Fibroblast of lung (primary cell): Measurements from ENCODE around the gene OR8H3. TPM values are rescaled to one million over a fixed set of nuclear protein-coding genes. Genes with fewer than 3 reads are reported as not detected.

Experiments
- DNase-seq, 2 donors: peaks; one replicate each; pipeline versions ENCODE4 v3.0.0 to v3.0.0-alpha.2; 2010; ENCODE audit warnings: low read depth in 2 of 2
- H2AFZ ChIP-seq: 2 replicates; pipeline ENCODE4 v1.5.1; 2012; ENCODE audit warnings: low read length, control low read depth, inconsistent platforms
- H3K27ac ChIP-seq: 2 replicates; pipeline ENCODE4 v1.5.1; 2011; ENCODE audit warnings: low read length, control low read depth; ENCODE audit not compliant: insufficient read depth
- H3K27me3 ChIP-seq: 2 replicates; pipeline ENCODE4 v1.5.1; 2011; ENCODE audit warnings: mild to moderate bottlenecking, low read length; ENCODE audit not compliant: control insufficient read depth, insufficient read depth
- H3K36me3 ChIP-seq: 2 replicates; pipeline ENCODE4 v1.5.1; 2011; ENCODE audit warnings: low read length; ENCODE audit not compliant: control insufficient read depth, insufficient read depth
- H3K4me1 ChIP-seq: 2 replicates; pipeline ENCODE4 v1.5.1; 2011; ENCODE audit warnings: low read length; ENCODE audit not compliant: control insufficient read depth, insufficient read depth; ENCODE audit errors: extremely low read depth
- H3K4me2 ChIP-seq: 2 replicates; pipeline ENCODE4 v1.5.1; 2011; ENCODE audit warnings: low read length, control low read depth; ENCODE audit not compliant: insufficient read depth; ENCODE audit errors: extremely low read depth
- H3K4me3 ChIP-seq, 4 experiments: fragments of 200-600 bp in 1 of 4; sonication (generic) in 1 of 4; replicated peaks in 1 of 4; 2 replicates each; pipeline ENCODE4 v1.5.1; 2011 to 2016; ENCODE audit warnings: low read length in 4 of 4, low read depth in 3 of 4, mild to moderate bottlenecking in 3 of 4, control low read depth in 2 of 4, inconsistent platforms in 1 of 4, mixed read lengths in 1 of 4; ENCODE audit not compliant: insufficient read depth in 1 of 4; ENCODE audit errors: control extremely low read depth in 1 of 4
- H3K79me2 ChIP-seq: 2 replicates; pipeline ENCODE4 v1.5.1; 2012; ENCODE audit warnings: mild to moderate bottlenecking, low read length, inconsistent platforms; ENCODE audit not compliant: control insufficient read depth, insufficient read depth
- H3K9ac ChIP-seq: 2 replicates; pipeline ENCODE4 v1.5.1; 2011; ENCODE audit warnings: mild to moderate bottlenecking, low read length, control low read depth; ENCODE audit not compliant: insufficient read depth
- H3K9me3 ChIP-seq: 2 replicates; pipeline ENCODE4 v1.5.1; 2012; ENCODE audit warnings: low read depth, low read length; ENCODE audit not compliant: control insufficient read depth, insufficient read depth
- H4K20me1 ChIP-seq: 2 replicates; pipeline ENCODE4 v1.5.1; 2011; ENCODE audit warnings: low read length; ENCODE audit not compliant: control insufficient read depth, insufficient read depth; ENCODE audit errors: extremely low read depth
- EZH2 ChIP-seq: IDR thresholded peaks from 2 replicates; pipeline ENCODE4 v1.5.1; 2012; ENCODE audit warnings: low read length, control low read depth, mild to moderate bottlenecking; ENCODE audit errors: missing control alignments
- polyA minus RNA-seq: library from RNA; depleted of rRNA, polyadenylated mRNA; stranded (reverse); fragments of >200 nt; gene quantifications from 2 replicates; pipeline ENCODE4 v1.2.3, GENCODE V29; 2011; ENCODE audit warnings: low replicate concordance
- polyA plus RNA-seq, 2 donors: library from polyadenylated mRNA; depleted of rRNA in 1 of 2; stranded (reverse) in 1 of 2; unstranded in 1 of 2; fragments of >200 nt; gene quantifications; 2 replicates each; pipeline ENCODE4 v1.2.1, GENCODE V29; 2011 to 2012; ENCODE audit warnings: missing spikeins in 1 of 2
- total RNA-seq: library from RNA; depleted of rRNA; stranded (reverse); fragments of >200 nt; gene quantifications from 2 replicates; pipeline ENCODE4 v1.2.1, GENCODE V29; 2014
- TF ChIP-seq, protein P1 (sequence below), 2 donors: IDR thresholded peaks in 1 of 2; conservative IDR thresholded peaks in 1 of 2; 1 replicate in 1 of 2; 2 replicates in 1 of 2; pipeline ENCODE4 v1.5.1; 2011 to 2012; ENCODE audit warnings: low read length in 2 of 2, control low read depth in 1 of 2, inconsistent platforms in 1 of 2, low read depth in 1 of 2, mild to moderate bottlenecking in 1 of 2

Gene OR8H3, protein sequence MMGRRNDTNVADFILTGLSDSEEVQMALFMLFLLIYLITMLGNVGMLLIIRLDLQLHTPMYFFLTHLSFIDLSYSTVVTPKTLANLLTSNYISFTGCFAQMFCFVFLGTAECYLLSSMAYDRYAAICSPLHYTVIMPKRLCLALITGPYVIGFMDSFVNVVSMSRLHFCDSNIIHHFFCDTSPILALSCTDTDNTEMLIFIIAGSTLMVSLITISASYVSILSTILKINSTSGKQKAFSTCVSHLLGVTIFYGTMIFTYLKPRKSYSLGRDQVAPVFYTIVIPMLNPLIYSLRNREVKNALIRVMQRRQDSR
- not detected in 2 replicates for total RNA-seq
- not detected in 2 replicates for polyA plus RNA-seq
- polyA plus RNA-seq (2012) = not detected in 2 replicates
- polyA minus RNA-seq = not detected in 2 replicates

DNA sequence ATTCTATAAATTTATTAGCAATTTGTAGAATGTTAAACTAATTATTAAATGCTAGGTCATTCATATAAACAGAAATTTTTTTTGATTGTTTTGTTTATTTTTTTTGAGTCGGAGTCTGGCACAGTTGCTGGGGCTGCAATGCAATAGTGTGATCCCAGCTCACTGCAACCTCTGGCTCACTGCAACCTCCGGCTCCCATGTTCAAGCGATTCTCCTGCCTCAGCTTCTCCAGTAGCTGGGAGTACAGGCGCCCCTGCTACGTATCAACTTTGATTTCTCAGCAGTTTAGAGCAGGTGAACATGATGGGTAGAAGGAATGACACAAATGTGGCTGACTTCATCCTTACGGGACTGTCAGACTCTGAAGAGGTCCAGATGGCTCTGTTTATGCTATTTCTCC, at the start of gene OR8H3:
TSS of gene OR8H3 (plus strand) at position 301 of the 400 bp plus-strand sequence. CDS start at position 301, 0 bp downstream.
- Histone ChIP-seq H3K9ac (no peak within 1 kb of the TSS), H3K36me3 (no peaks in the 10 kb centered on the region), H2AFZ (no peak within 1 kb of the TSS), H3K4me2 (no peak within 1 kb of the TSS), H3K27me3 (no peaks in the 10 kb centered on the region), H3K79me2 (no peaks in the 10 kb centered on the region), H3K27ac (no peak within 1 kb of the TSS), H4K20me1 (no peaks in the 10 kb centered on the region), H3K4me3 (no peak within 1 kb of the TSS), H3K9me3 (no peaks in the 10 kb centered on the region), H3K4me1 (no peaks in the 10 kb centered on the region)
- TF ChIP-seq, protein P1, sequence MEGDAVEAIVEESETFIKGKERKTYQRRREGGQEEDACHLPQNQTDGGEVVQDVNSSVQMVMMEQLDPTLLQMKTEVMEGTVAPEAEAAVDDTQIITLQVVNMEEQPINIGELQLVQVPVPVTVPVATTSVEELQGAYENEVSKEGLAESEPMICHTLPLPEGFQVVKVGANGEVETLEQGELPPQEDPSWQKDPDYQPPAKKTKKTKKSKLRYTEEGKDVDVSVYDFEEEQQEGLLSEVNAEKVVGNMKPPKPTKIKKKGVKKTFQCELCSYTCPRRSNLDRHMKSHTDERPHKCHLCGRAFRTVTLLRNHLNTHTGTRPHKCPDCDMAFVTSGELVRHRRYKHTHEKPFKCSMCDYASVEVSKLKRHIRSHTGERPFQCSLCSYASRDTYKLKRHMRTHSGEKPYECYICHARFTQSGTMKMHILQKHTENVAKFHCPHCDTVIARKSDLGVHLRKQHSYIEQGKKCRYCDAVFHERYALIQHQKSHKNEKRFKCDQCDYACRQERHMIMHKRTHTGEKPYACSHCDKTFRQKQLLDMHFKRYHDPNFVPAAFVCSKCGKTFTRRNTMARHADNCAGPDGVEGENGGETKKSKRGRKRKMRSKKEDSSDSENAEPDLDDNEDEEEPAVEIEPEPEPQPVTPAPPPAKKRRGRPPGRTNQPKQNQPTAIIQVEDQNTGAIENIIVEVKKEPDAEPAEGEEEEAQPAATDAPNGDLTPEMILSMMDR (conservative IDR thresholded peaks at IDR 0.05 in 1 of 2, IDR thresholded peaks at IDR 0.05 in 1 of 2; ENCODE audit: low read depth in 1 of 2, low read length in 2 of 2) = no peak
- TF ChIP-seq EZH2 = no peak
- no peak for DNase-seq

DNA sequence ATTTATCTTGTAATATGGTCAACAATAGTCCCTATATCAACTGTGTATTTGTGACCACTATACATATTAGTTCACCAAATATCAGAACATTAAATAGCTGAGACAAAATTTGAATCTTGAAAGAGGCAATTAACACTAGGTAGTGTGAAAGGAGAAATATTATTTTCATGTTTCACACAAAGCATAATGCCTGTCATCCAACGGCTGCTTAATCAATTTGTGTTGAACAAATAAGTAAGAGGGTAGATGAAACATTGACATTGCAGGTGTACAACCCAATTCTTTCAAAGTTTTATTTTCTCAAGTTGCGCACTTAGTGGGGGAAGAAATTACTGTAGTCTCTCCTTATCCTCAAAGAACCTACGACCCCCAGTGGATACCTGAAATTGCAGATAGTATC, 32.5 kb upstream of the OR8H3 start:
- no peak for TF ChIP-seq EZH2
- TF ChIP-seq, protein P1 (conservative IDR thresholded peaks at IDR 0.05 in 1 of 2, IDR thresholded peaks at IDR 0.05 in 1 of 2; ENCODE audit: low read depth in 1 of 2, low read length in 2 of 2) = no peak
- Histone ChIP-seq H3K79me2 (no peaks in the 10 kb centered on the region), H3K36me3 (no peaks in the 10 kb centered on the region), H3K9me3 (no peaks in the 10 kb centered on the region), H4K20me1 (no peaks in the 10 kb centered on the region), H3K4me3 (no peak overlapping the region), H3K4me1 (no peaks in the 10 kb centered on the region), H3K4me2 (no peak overlapping the region), H3K27me3 (no peaks in the 10 kb centered on the region), H3K27ac (no peak overlapping the region), H2AFZ (no peak overlapping the region), H3K9ac (no peak overlapping the region)
- no peak for DNase-seq

DNA sequence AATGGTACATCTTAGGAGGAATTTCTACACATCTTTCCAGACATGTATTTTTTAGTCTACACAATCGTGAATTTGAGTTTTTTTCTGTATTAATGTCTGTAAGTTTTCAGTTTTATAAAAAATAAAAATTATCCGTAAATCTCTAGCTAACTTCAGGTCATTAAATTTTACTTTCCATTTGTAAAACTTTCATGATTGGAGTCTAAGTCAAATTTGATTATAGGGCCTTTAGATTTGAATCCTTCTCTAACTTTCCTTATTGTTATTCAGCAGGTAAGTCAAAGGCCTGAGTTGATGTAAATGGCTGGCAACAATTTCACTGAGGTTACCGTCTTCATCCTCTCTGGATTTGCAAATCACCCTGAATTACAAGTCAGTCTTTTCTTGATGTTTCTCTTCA, 29.2 kb upstream of the OR8H3 start, which contains the start of gene OR8I2:
TSS of gene OR8I2 (plus strand) at position 301 of the 400 bp plus-strand sequence. CDS start at position 301, 0 bp downstream.
- TF ChIP-seq, protein P1 (conservative IDR thresholded peaks at IDR 0.05 in 1 of 2, IDR thresholded peaks at IDR 0.05 in 1 of 2; ENCODE audit: low read depth in 1 of 2, low read length in 2 of 2) = no peak
- TF ChIP-seq EZH2 = no peak
- Histone ChIP-seq H4K20me1 (no peaks in the 10 kb centered on the region), H3K36me3 (no peaks in the 10 kb centered on the region), H3K79me2 (no peaks in the 10 kb centered on the region), H3K4me3 (no peak within 1 kb of the TSS), H3K9ac (no peak within 1 kb of the TSS), H3K4me1 (no peaks in the 10 kb centered on the region), H3K9me3 (no peaks in the 10 kb centered on the region), H3K27ac (no peak within 1 kb of the TSS), H3K27me3 (no peaks in the 10 kb centered on the region), H2AFZ (no peak within 1 kb of the TSS), H3K4me2 (no peak within 1 kb of the TSS)
- no peak for DNase-seq
